Mesodermal cell (in vitro differentiated cells): ENCODE data around the gene CACNG4.

Experiments
- H3K27ac ChIP-seq: 2 replicates; pipeline ENCODE4 v1.7.0; 2013; ENCODE audit warnings: mild to moderate bottlenecking, low read depth, low read length, moderate library complexity; ENCODE audit not compliant: severe bottlenecking
- H3K36me3 ChIP-seq: 2 replicates; pipeline ENCODE4 v1.7.1; 2013; ENCODE audit warnings: mild to moderate bottlenecking, low read length, moderate library complexity; ENCODE audit not compliant: control insufficient read depth, insufficient read depth
- H3K4me1 ChIP-seq: one replicate; pipeline ENCODE4 v1.7.1; 2013; ENCODE audit warnings: mild to moderate bottlenecking, low read length; ENCODE audit not compliant: insufficient read depth, control insufficient read depth, poor library complexity, severe bottlenecking
- H3K4me3 ChIP-seq: 2 replicates; pipeline ENCODE4 v1.7.0; 2013; ENCODE audit warnings: low read length, control low read depth, mild to moderate bottlenecking; ENCODE audit not compliant: insufficient read depth, poor library complexity, severe bottlenecking; ENCODE audit errors: extremely low read depth
- H3K9me3 ChIP-seq: 2 replicates; pipeline ENCODE4 v1.7.1; 2013; ENCODE audit warnings: mild to moderate bottlenecking, low read length, moderate library complexity; ENCODE audit not compliant: control insufficient read depth
- WGBS, 2 experiments: methylation state at CpG; one replicate each; pipeline ENCODE4 v1.1.5; 2013; ENCODE audit warnings: missing lambda C conversion rate in 2 of 2; ENCODE audit not compliant: insufficient coverage in 2 of 2; 5-methylcytosine and 5-hydroxymethylcytosine counted together

The CACNG4 gene

DNA sequence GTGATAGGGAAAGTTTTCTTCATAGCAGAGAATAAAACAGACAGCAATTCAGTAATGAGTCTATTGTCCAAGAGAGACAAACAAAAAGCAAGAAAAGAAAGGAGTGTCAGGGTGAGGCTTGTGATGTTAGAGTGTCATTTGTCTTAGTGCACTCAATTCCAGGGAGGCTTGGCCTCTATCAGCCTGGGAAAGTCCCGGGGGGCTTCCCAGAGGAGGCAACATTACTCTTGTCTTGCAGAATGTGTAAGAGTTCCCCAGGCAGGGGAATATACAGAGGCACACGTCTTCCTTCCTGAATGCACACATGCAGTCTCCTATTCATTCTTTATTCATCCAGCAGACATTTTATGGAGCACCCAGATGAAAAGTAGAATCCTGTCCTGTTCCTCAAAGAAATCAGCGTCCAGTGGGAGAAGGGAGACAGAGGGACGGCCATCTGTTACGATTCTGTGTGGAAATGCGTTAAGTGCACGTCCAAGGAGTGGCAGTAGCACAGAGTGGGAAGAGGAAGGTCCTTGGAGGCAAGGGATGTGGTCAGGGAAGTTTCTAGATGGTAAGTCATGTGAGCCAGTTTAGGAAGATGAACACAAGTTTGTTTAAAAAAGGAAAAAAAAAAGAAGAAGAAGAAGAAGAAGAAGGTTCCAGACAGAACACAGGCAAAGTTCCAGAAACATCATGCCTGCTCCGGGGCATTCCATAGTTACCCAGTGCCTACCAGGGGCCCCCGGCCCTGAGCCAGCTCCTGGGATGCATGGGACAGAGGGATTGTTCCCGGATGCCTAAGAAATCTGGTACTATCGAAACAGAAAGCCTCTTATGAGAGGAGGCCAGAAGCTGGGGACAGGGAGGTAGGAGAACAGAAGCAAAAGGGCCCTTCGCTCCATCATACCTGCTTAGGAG, 21.1 kb downstream of the CACNG4 start:
- no peak overlapping the region for H3K4me3 ChIP-seq
- WGBS, 2 experiments, result 90 to 93% methylated on average over 11 of the region's 12 CpGs
- H3K36me3 ChIP-seq, result peaks cover 13% of the 10 kb centered on the region

DNA sequence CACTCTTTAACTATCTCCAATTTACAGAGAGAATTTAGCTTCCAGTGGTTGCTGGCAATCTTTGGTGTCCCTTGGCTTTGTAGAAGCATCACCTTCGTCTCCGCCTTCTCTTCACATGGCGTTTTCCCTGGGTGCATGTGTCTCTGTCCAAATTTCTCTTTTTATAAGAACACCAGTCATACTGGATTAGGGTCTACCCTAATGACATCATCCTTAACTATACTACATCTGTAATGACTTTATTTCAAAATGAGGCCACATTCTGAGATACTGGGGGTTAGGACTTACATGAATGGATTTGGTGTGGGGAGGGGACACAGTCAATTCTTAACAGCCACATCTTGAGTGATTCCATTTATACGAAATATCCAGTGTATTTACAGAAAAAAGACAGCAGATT, 22.2 kb downstream of the CACNG4 start:
- no peak overlapping the region for H3K4me3 ChIP-seq
- peaks cover 13% of the 10 kb centered on the region for H3K36me3 ChIP-seq
- no peak overlapping the region for H3K27ac ChIP-seq
- no peaks in the 10 kb centered on the region for H3K4me1 ChIP-seq
- H3K9me3 ChIP-seq, result no peaks in the 10 kb centered on the region
- WGBS, 2 experiments, result 90 to 97% methylated on average over 3 to 4 of the region's 4 CpGs

More for the DNA sequence above, 21.1 kb downstream of the CACNG4 start:
- Histone ChIP-seq H3K9me3 (no peaks in the 10 kb centered on the region), H3K27ac (no peak overlapping the region), H3K4me1 (no peaks in the 10 kb centered on the region)

DNA sequence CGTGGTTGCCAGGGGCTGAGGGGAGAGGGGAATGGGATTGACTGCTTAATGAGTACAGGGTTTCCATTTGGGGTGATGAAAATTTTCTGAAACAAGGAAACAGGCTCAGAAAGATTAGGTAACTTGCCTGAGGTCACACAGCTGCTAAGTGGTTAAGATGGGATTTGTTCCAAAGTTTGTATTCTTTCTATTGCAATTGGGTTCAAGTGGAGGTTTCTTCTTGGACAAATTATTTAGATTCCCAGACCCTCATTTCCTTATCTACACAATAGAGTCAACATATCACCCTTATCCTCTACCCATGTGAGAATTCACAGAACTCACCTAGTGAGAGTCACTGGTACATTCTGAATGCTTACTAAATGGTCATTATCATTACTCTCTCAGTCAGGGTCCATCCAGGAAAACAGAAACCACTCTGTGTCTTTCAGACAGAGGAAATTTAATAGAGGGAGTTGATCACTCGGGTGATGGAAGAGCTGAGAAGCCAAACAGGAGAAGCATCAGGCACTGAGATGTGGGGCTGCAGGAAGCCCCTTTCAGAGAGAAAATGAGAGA, 22.6 kb downstream of the CACNG4 start:
- Histone ChIP-seq H3K4me3 (no peak overlapping the region), H3K9me3 (no peaks in the 10 kb centered on the region), H3K27ac (no peak overlapping the region), H3K36me3 (peaks cover 13% of the 10 kb centered on the region), H3K4me1 (no peaks in the 10 kb centered on the region)
- 67 to 81% methylated on average over 2 of the region's 2 CpGs for WGBS, 2 experiments

DNA sequence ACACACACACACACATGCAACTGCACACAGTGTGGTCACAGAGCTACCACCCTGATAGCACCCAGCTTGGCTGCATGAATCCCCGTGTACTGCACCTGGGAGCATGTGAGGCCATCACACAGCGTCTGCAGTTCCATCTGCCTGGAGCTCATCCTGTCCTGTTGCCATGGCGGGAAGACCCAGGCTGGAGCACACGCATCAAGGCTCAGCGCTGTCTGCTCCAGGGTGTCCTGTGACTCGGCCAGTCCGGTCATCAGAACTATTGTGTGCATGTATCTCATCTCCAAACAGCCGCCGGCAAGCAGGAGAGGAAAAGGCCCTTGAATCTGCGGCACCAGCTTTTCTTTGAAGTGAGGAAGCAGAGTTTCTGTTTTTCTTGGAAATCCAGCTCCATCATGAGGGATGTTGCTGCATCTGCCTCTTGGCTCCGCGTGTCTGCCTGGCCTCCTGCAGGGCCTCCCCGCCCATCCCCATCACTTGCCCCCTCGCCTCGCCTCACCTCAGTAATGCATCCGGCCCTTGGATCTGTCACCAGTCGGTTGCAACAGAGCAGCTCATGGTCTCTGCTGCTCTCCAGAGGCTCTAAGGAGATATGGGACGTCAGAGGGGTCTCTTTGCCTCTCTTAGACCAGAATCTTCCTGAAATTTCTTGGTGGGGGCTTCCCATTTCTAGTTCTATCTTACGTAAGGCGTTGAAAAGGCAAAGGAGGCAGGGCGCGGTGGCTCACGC, 23.7 kb downstream of the CACNG4 start:
- WGBS, 2 experiments, result 79 to 86% methylated on average over 16 to 17 of the region's 23 CpGs

DNA sequence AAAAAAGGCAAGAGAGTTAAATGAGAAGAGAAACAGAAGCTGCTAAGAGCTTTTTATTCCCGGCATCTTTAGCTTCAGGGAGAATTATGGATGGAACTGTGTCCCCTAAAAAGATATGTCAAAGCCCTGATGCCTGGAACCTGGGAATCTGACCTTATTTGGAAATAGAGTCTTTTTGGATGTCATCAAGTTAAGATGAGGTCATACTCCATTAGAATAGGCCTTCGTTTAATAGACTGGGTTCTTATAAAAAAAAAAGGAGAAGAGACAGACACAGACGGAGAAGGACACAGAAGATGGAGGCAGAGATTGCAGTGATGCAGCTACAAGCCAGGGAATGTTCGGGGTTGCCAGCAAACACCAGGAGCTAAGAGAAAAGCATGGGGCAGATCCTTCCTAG, 24.6 kb downstream of the CACNG4 start:
- 92 to 96% methylated on average over 4 of the region's 4 CpGs for WGBS, 2 experiments
- Histone ChIP-seq H3K4me1 (no peaks in the 10 kb centered on the region), H3K27ac (no peak overlapping the region), H3K4me3 (no peak overlapping the region), H3K36me3 (peaks cover 9% of the 10 kb centered on the region), H3K9me3 (no peaks in the 10 kb centered on the region)

More for the DNA sequence above, 23.7 kb downstream of the CACNG4 start:
- H3K36me3 ChIP-seq, result peaks cover 13% of the 10 kb centered on the region
- H3K27ac ChIP-seq, result no peak overlapping the region
- H3K9me3 ChIP-seq, result no peaks in the 10 kb centered on the region
- no peak overlapping the region for H3K4me3 ChIP-seq
- H3K4me1 ChIP-seq, result no peaks in the 10 kb centered on the region

DNA sequence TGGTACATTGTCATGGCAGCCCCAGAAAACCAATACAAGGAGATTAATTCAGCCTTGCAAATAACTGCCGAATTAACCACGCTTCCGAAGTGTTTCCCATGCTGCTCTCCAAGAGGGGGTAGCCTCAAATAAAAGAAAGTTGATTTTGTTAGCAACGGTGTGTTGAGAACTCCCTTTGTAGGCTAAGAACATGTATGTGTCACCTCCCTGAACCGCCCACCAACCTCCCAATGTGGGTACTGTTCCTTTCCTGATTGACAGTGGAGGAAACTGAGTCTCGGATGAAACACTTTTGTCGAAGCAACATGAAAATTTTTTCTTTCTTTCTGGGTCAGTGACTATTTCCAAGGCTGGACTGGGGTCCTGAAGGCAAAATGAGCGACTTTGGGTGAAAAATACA, 25.1 kb downstream of the CACNG4 start:
- no peak overlapping the region for H3K4me3 ChIP-seq
- H3K9me3 ChIP-seq, result no peaks in the 10 kb centered on the region
- no peaks in the 10 kb centered on the region for H3K4me1 ChIP-seq
- whole genome bisulfite sequencing, 2 experiments, result 85 to 95% methylated on average over 7 of the region's 8 CpGs
- peaks cover 9% of the 10 kb centered on the region for H3K36me3 ChIP-seq
- H3K27ac ChIP-seq, result no peak overlapping the region

DNA sequence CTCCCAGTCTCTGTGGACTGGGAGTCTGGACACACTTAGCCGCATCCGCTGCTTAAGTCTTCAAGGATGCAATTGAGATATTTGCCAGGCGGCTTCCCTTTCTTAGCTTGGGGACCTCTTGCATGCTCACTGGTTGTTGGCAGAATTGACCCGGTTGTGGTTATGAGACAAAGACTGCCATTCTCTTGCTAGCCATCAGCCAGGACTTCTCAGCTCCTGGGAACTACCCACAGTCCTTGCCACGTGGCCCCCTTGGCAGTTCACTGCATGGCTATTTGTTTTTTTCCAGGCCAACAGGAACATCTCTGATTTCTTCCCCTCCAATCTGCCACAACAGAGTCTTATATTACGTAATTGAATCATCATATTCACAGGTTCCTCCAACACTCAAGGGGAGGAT, 25.5 kb downstream of the CACNG4 start:
- Histone ChIP-seq H3K36me3 (peaks cover 8% of the 10 kb centered on the region), H3K4me1 (no peaks in the 10 kb centered on the region)
- WGBS, 2 experiments, result 92 to 96% methylated on average over 4 to 6 of the region's 6 CpGs

DNA sequence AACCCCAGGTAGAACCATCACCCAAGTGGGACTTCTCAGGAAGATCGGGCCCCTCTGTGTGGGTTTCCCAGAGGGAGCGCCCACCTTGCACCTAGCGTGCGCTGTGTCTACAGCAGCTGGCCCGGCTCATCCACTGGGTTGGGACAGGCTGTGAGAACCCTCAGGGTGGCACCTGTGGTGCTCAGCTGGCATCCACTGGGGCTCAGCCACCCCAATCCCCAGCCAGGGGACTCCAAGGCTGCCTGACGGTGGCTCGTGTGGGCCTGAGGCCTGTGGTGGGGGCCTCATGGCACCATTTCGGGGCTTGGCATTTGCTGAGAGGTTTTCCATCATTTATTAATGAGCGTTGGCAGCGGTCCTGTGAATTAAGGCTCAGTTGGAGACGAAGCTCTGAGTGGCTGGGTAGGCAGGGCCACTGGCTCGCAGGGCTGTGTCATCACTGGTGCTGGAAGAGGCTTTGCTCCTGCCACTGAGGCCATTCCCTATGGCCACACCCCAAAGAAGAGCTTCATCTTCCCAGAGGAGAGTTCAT, 28.5 kb downstream of the CACNG4 start:
- Histone ChIP-seq H3K27ac (no peak overlapping the region), H3K9me3 (no peaks in the 10 kb centered on the region), H3K36me3 (no peaks in the 10 kb centered on the region), H3K4me3 (no peak overlapping the region), H3K4me1 (no peaks in the 10 kb centered on the region)
- WGBS, 2 experiments, result 95 to 98% methylated on average over 12 of the region's 12 CpGs

More for the DNA sequence above, 25.5 kb downstream of the CACNG4 start:
- no peak overlapping the region for H3K27ac ChIP-seq
- no peak overlapping the region for H3K4me3 ChIP-seq
- H3K9me3 ChIP-seq, result no peaks in the 10 kb centered on the region

- no peaks in the 10 kb centered on the region for H3K36me3 ChIP-seq
- H3K9me3 ChIP-seq, result no peaks in the 10 kb centered on the region
- no peaks in the 10 kb centered on the region for H3K4me1 ChIP-seq
- H3K4me3 ChIP-seq, result no peak overlapping the region
- 91 to 94% methylated on average over 8 of the region's 8 CpGs for WGBS, 2 experiments
- no peak overlapping the region for H3K27ac ChIP-seq
Measured at GRCh38 chr17:66994361-66994760, 29.9 kb downstream of the CACNG4 start.

DNA sequence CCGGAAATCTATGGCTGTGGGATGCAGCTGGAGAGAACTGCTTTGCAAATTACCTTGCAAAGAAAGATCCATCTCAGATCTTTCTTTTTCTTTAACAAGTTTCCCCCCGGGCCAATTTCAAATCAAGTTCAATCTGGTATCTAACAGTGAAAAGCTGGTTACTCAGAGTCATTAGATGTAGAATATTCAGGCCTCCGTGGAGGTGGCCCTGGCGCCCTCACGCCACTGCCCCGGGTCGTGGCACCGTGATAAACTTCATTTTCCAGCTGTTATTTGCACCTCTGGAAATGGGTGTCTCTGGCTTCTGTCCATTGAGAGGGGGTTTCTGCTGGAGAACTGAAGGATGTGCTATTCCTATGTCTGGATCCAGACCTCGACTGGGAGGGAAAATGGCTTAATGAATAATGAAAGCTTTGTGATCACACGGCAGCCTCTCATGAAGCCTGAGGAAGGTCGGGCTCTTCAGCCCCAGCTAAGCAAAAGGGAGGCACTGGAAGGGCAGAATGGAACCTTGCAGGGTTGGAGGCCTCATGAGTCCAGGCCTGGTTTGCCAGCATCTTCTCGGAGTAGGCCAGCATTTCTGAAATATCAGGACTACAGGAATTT, 30.5 kb downstream of the CACNG4 start:
- Histone ChIP-seq H3K4me1 (no peaks in the 10 kb centered on the region), H3K4me3 (no peak overlapping the region), H3K36me3 (no peaks in the 10 kb centered on the region), H3K9me3 (no peaks in the 10 kb centered on the region), H3K27ac (no peak overlapping the region)
- WGBS, 2 experiments, result 86 to 92% methylated on average over 10 to 11 of the region's 12 CpGs
